Measurements from ENCODE around the gene KRT7.
"Not testable (repeated sequence)": the region's sequence is repeated elsewhere in the genome, so short reads cannot be mapped to it uniquely, and the experiment has no call there.

Gene KRT7

DNA sequence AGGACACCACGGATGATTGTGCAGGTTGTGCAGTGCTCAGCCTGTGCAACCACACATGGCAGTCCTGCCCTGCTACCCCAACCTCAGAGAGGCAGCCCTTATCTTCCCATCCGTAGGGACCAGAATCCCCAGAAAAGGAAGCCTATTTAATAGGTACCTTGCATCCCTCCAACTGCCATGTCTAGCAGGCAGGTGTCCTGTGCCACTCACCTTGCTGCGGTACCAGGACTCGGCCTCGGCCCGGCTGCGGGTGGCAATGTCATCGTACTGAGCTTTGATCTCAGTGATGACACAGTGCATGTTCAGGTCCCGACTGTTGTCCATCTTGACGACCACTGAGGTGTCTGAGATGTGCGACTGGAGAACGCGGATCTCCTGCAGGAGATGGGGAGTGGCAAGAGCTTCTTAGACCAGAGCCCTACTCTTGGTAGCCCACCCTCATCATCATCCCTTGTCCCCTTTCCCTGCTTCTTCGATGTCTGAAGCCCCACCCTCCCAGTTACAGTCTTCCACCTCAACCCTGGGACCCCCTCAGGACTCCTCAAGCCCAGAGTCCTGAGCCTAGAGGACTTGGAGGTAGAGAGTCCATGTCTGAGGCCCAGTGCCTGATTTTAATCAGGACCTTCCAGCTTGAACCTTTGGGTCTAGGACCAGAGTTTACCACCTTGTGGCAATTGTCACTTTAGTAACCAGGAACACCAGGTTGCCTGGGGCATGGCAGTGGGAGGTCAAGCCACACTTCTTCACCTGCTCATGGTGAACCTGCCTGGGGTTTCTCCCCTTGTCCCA is 20.5 kb downstream of the KRT7 start:
- H3K9ac ChIP-seq (ENCODE audit: insufficient read length, low read depth) = no peak overlapping the region
- H3K9me3 ChIP-seq (ENCODE audit: insufficient read depth, low read length) = peaks cover 2% of the 10 kb centered on the region; the same call in 1 of the 2 replicates
- H3K4me1 ChIP-seq (ENCODE audit: insufficient read depth, insufficient read length) = peaks cover 17% of the 10 kb centered on the region
- no peak overlapping the region for H3K4me3 ChIP-seq (ENCODE audit: insufficient read length, low read depth)
- H3K27me3 ChIP-seq (ENCODE audit: insufficient read depth, insufficient read length) = no peaks in the 10 kb centered on the region
- no peaks in the 10 kb centered on the region for H3K36me3 ChIP-seq (ENCODE audit: insufficient read depth, insufficient read length, low read length)
- DNase-seq (ENCODE audit: low read depth, low spot score) = no peak
- no peak for TF ChIP-seq SUZ12 (IDR thresholded peaks at IDR 0.05; ENCODE audit: extremely low read depth, insufficient read depth, insufficient read length)
- TF ChIP-seq YY1 (IDR thresholded peaks at IDR 0.05; ENCODE audit: insufficient read depth, insufficient read length) = no peak
- TF ChIP-seq ZNF274 (IDR thresholded peaks at IDR 0.05; ENCODE audit: low read depth, low read length) = no peak

DNA sequence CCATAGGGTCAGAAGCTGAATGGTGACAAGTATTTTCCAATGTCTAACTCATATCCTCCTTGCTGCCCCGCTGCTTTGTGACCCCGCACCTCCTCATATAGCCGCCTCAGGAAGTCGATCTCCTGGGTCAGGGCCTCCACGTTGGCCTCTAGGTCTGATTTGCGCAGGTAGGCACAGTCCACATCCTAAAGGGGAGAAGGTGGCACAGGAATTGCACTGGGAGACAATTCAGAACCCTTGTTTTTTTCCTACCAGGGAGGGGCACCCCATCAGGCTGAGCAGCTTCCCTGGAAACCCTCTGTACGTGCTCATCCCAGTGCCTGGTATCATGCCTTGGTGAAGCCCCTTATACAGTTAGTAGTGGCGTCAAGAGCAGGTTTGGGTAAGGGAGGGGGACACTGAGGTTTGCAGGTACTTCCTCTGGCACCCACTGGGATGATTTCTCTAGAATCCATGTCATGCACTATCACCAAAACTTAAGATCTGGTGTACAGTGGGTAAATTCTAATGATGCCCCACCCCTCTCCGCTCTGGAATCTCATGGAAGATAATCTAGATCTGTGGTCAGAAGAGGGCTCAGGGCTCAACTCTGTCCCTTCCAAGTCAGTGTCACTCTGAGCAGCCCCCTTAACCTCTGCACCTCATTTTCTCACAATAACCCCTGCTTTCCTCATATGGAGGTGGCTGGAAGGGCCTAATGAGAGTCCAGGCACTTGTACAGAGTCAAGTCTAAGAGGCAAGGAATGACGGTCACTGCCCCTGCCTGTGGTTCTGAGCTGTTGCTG is 21.3 kb downstream of the KRT7 start:
- H3K9ac ChIP-seq (ENCODE audit: insufficient read length, low read depth) = no peak overlapping the region
- no peaks in the 10 kb centered on the region for H3K36me3 ChIP-seq (ENCODE audit: insufficient read depth, insufficient read length, low read length)
- TF ChIP-seq ZNF274 (IDR thresholded peaks at IDR 0.05; ENCODE audit: low read depth, low read length) = no peak
- TF ChIP-seq SUZ12 (IDR thresholded peaks at IDR 0.05; ENCODE audit: extremely low read depth, insufficient read depth, insufficient read length) = no peak
- H3K9me3 ChIP-seq (ENCODE audit: insufficient read depth, low read length) = peaks cover 8% of the 10 kb centered on the region; the same call in 1 of the 2 replicates
- H3K27me3 ChIP-seq (ENCODE audit: insufficient read depth, insufficient read length) = no peaks in the 10 kb centered on the region
- H3K4me3 ChIP-seq (ENCODE audit: insufficient read length, low read depth) = no peak overlapping the region
- no peak for DNase-seq (ENCODE audit: low read depth, low spot score)
- peaks cover 9% of the 10 kb centered on the region for H3K4me1 ChIP-seq (ENCODE audit: insufficient read depth, insufficient read length)

GRCh38 chr12:52254965-52255751 is 22.1 kb downstream of the KRT7 start:
- no peak for DNase-seq (ENCODE audit: low read depth, low spot score)
- no peaks in the 10 kb centered on the region for H3K36me3 ChIP-seq (ENCODE audit: insufficient read depth, insufficient read length, low read length)
- H3K9me3 ChIP-seq (ENCODE audit: insufficient read depth, low read length) = peaks cover 16% of the 10 kb centered on the region; the same call in 1 of the 2 replicates
- TF ChIP-seq SUZ12 (IDR thresholded peaks at IDR 0.05; ENCODE audit: extremely low read depth, insufficient read depth, insufficient read length) (no peak), ZNF274 (IDR thresholded peaks at IDR 0.05; ENCODE audit: low read depth, low read length) (no peak), YY1 (IDR thresholded peaks at IDR 0.05; ENCODE audit: insufficient read depth, insufficient read length) (no peak)
- H3K9ac ChIP-seq (ENCODE audit: insufficient read length, low read depth) = no peak overlapping the region
- no peaks in the 10 kb centered on the region for H3K27me3 ChIP-seq (ENCODE audit: insufficient read depth, insufficient read length)
- peaks cover 4% of the 10 kb centered on the region for H3K4me1 ChIP-seq (ENCODE audit: insufficient read depth, insufficient read length)
- no peak overlapping the region for H3K4me3 ChIP-seq (ENCODE audit: insufficient read length, low read depth)

GRCh38 chr12:52255926-52256583 is 23.0 kb downstream of the KRT7 start:
- no peak for TF ChIP-seq SUZ12 (IDR thresholded peaks at IDR 0.05; ENCODE audit: extremely low read depth, insufficient read depth, insufficient read length)
- TF ChIP-seq ZNF274 (IDR thresholded peaks at IDR 0.05; ENCODE audit: low read depth, low read length) = no peak
- no peak for TF ChIP-seq YY1 (IDR thresholded peaks at IDR 0.05; ENCODE audit: insufficient read depth, insufficient read length)
- Histone ChIP-seq H3K36me3 (ENCODE audit: insufficient read depth, insufficient read length, low read length) (no peaks in the 10 kb centered on the region), H3K4me1 (ENCODE audit: insufficient read depth, insufficient read length) (peaks cover 3% of the 10 kb centered on the region), H3K4me3 (ENCODE audit: insufficient read length, low read depth) (no peak overlapping the region), H3K9me3 (ENCODE audit: insufficient read depth, low read length) (peaks cover 17% of the 10 kb centered on the region; the same call in 1 of the 2 replicates), H3K9ac (ENCODE audit: insufficient read length, low read depth) (no peak overlapping the region), H3K27me3 (ENCODE audit: insufficient read depth, insufficient read length) (no peaks in the 10 kb centered on the region)
- no peak for DNase-seq (ENCODE audit: low read depth, low spot score)

DNA sequence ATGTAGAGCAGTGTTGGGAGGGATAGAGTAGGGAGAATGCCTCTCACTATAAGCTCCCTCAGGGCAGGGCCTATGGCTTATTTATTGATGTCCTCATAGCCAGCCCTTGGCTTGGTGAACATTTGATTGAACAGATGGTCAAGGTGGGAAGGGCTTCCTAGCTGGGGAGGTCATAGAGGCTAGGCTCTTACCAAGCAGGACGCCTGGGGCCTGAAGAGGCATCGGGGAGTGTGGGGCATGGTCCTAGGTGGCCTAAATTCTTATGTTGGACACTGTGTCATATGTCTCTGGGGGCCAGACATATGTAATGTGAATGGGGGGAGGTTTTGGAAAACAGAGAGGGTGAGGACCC is 23.5 kb downstream of the KRT7 start:
- no peaks in the 10 kb centered on the region for H3K36me3 ChIP-seq (ENCODE audit: insufficient read depth, insufficient read length, low read length)
- H3K4me3 ChIP-seq (ENCODE audit: insufficient read length, low read depth) = no peak overlapping the region
- H3K9ac ChIP-seq (ENCODE audit: insufficient read length, low read depth) = no peak overlapping the region
- peaks cover 8% of the 10 kb centered on the region for H3K4me1 ChIP-seq (ENCODE audit: insufficient read depth, insufficient read length)
- DNase-seq (ENCODE audit: low read depth, low spot score) = no peak
- peaks cover 22% of the 10 kb centered on the region; the same call in 1 of the 2 replicates for H3K9me3 ChIP-seq (ENCODE audit: insufficient read depth, low read length)
- H3K27me3 ChIP-seq (ENCODE audit: insufficient read depth, insufficient read length) = no peaks in the 10 kb centered on the region
- no peak for TF ChIP-seq SUZ12 (IDR thresholded peaks at IDR 0.05; ENCODE audit: extremely low read depth, insufficient read depth, insufficient read length)
- TF ChIP-seq YY1 (IDR thresholded peaks at IDR 0.05; ENCODE audit: insufficient read depth, insufficient read length) = no peak
- TF ChIP-seq ZNF274 (IDR thresholded peaks at IDR 0.05; ENCODE audit: low read depth, low read length) = no peak

DNA sequence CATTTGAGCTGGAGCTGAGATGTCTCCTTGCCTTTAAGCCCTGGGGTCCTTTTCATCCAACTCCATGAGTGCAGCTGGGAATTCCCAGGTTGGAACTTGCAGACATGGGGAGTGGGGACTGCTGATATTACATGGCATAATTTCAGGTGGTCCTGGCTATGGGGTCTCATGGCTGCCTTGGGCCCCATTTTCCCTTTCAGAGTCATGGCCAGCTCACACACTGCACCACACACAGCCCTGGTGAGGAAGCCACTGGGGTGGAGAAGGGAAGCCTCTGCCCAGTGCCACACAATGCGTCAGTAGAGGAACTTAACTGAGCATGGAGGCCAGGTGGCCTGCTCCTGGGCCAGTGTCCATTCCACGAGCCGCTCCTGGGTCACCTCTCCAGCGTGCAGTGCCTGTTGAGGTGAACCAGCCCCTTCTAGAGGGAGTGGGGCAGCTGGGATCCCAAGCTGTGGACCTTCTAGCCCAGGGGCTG is 24.1 kb downstream of the KRT7 start:
- Histone ChIP-seq H3K4me1 (ENCODE audit: insufficient read depth, insufficient read length) (peaks cover 9% of the 10 kb centered on the region), H3K9me3 (ENCODE audit: insufficient read depth, low read length) (peaks cover 27% of the 10 kb centered on the region; the same call in 1 of the 2 replicates), H3K4me3 (ENCODE audit: insufficient read length, low read depth) (no peak overlapping the region), H3K36me3 (ENCODE audit: insufficient read depth, insufficient read length, low read length) (no peaks in the 10 kb centered on the region), H3K27me3 (ENCODE audit: insufficient read depth, insufficient read length) (no peaks in the 10 kb centered on the region), H3K9ac (ENCODE audit: insufficient read length, low read depth) (no peak overlapping the region)
- DNase-seq (ENCODE audit: low read depth, low spot score) = no peak
- TF ChIP-seq ZNF274 (IDR thresholded peaks at IDR 0.05; ENCODE audit: low read depth, low read length) (no peak), YY1 (IDR thresholded peaks at IDR 0.05; ENCODE audit: insufficient read depth, insufficient read length) (no peak), SUZ12 (IDR thresholded peaks at IDR 0.05; ENCODE audit: extremely low read depth, insufficient read depth, insufficient read length) (no peak)

GRCh38 chr12:52257922-52258321 is 24.9 kb downstream of the KRT7 start:
- not testable (repeated sequence) for H3K4me3 ChIP-seq (ENCODE audit: insufficient read length, low read depth); H3K36me3 ChIP-seq (ENCODE audit: insufficient read depth, insufficient read length, low read length); DNase-seq (ENCODE audit: low read depth, low spot score); H3K4me1 ChIP-seq (ENCODE audit: insufficient read depth, insufficient read length); H3K9ac ChIP-seq (ENCODE audit: insufficient read length, low read depth); H3K27me3 ChIP-seq (ENCODE audit: insufficient read depth, insufficient read length)
- peaks cover 36% of the 10 kb centered on the region; the same call in 1 of the 2 replicates for H3K9me3 ChIP-seq (ENCODE audit: insufficient read depth, low read length)
